K562 (cell line): ENCODE data around the gene YES1. TPM values are rescaled to one million over a fixed set of nuclear protein-coding genes. Genes with fewer than 3 reads are reported as not detected.

Experiments
- CREB1 ChIP-seq, 2 experiments: sonication (generic) in 1 of 2; formaldehyde crosslinking in 1 of 2; IDR thresholded peaks; 2 replicates each; pipeline versions ENCODE4 v1.6.1 to v1.8.0; 2012 to 2022; ENCODE audit warnings: inconsistent platforms in 1 of 2, mild to moderate bottlenecking in 1 of 2, missing genetic modification reagents in 1 of 2, moderate library complexity in 1 of 2
- CREB3L1 ChIP-seq: fragments of 450-650 bp; IDR thresholded peaks from 2 replicates; pipeline ENCODE4 v1.6.1; 2014; ENCODE audit warnings: low read depth, mild to moderate bottlenecking, moderate library complexity, borderline replicate concordance
- CXXC5 ChIP-seq: fragments of 250-450 bp; sonication (Bioruptor Pico); IDR thresholded peaks from 2 replicates; pipeline ENCODE4 v1.8.0; 2022; ENCODE audit warnings: inconsistent platforms, mild to moderate bottlenecking, moderate library complexity
- DEAF1 ChIP-seq: fragments of 450-650 bp; formaldehyde crosslinking; IDR thresholded peaks from 2 replicates; pipeline ENCODE4 v1.4.0; 2020; ENCODE audit warnings: mild to moderate bottlenecking, moderate library complexity
- MIER1 ChIP-seq: fragments of 450-650 bp; IDR thresholded peaks from 2 replicates; pipeline ENCODE4 v1.6.1; 2016; ENCODE audit warnings: antibody characterized with exemption, mild to moderate bottlenecking, low read depth
- MXD1 ChIP-seq: fragments of 250-450 bp; sonication (Bioruptor Pico); IDR thresholded peaks from 2 replicates; pipeline ENCODE4 v1.8.0; 2021; ENCODE audit warnings: borderline replicate concordance, mild to moderate bottlenecking, moderate library complexity; ENCODE audit not compliant: poor library complexity, severe bottlenecking
- NFRKB ChIP-seq: fragments of 450-650 bp; IDR thresholded peaks from 2 replicates; pipeline ENCODE4 v1.6.1; 2016; ENCODE audit warnings: low read depth
- NKRF ChIP-seq: fragments of 450-650 bp; IDR thresholded peaks from 2 replicates; pipeline ENCODE4 v1.6.1; 2016; ENCODE audit warnings: borderline replicate concordance
- RAD21 ChIP-seq, 2 experiments: fragments of 250-450 bp in 1 of 2; fragments of 450-650 bp in 1 of 2; sonication (Bioruptor Pico) in 1 of 2; formaldehyde crosslinking in 1 of 2; IDR thresholded peaks in 1 of 2; conservative IDR thresholded peaks in 1 of 2; 2 replicates each; pipeline versions ENCODE4 v1.4.0 to v1.8.0; 2020 to 2022; ENCODE audit warnings: mild to moderate bottlenecking in 2 of 2, moderate library complexity in 1 of 2
- RFX5 ChIP-seq: IDR thresholded peaks from 2 replicates; pipeline ENCODE4 v1.6.1; 2011; ENCODE audit warnings: low read depth, mild to moderate bottlenecking, improper control_type of control experiment, low read length
- ZNF12 ChIP-seq: sonication (generic); formaldehyde crosslinking; IDR thresholded peaks from 2 replicates; pipeline ENCODE4 v1.4.0; 2020; ENCODE audit warnings: mild to moderate bottlenecking, missing genetic modification reagents
- ZNF24 ChIP-seq: fragments of 450-650 bp; IDR thresholded peaks from 2 replicates; pipeline ENCODE4 v1.6.1; 2016
- ZNF436 ChIP-seq: fragments of 250-450, 450-650 bp; sonication (Bioruptor Pico); formaldehyde crosslinking; IDR thresholded peaks from 2 replicates; pipeline ENCODE4 v1.7.0; 2020; ENCODE audit warnings: mild to moderate bottlenecking
- ZNF518B ChIP-seq: fragments of 250-450 bp; sonication (Bioruptor Pico); IDR thresholded peaks from 2 replicates; pipeline ENCODE4 v1.5.0; 2021; ENCODE audit warnings: mild to moderate bottlenecking, moderate library complexity
- ZNF699 ChIP-seq: fragments of 250-450 bp; sonication (Bioruptor Pico); IDR thresholded peaks from 2 replicates; pipeline ENCODE4 v1.8.0; 2021; ENCODE audit warnings: mild to moderate bottlenecking, moderate library complexity; ENCODE audit not compliant: insufficient replicate concordance
- ZSCAN29 ChIP-seq: fragments of 450-650 bp; IDR thresholded peaks from 2 replicates; pipeline ENCODE4 v1.6.1; 2017
- polyA plus RNA-seq, 8 experiments: library from polyadenylated mRNA; depleted of rRNA in 4 of 8; stranded (reverse) in 5 of 8; unstranded in 3 of 8; fragments of >200 nt; fragmentation: Nextera tagmentation in 2 of 8; fragmentation: Illumina TruSeq in 1 of 8; extraction: Ambion mirVana in 2 of 8; extraction: Trizol in 1 of 8; gene quantifications; 2 replicates each; pipeline versions ENCODE4 v1.2.1 to v1.2.3, GENCODE V29; 2011 to 2014; ENCODE audit warnings: inconsistent platforms in 1 of 8, missing spikeins in 1 of 8
- total RNA-seq, 7 experiments: library from RNA; depleted of rRNA in 6 of 7; stranded (reverse); fragments of >200 nt in 6 of 7; fragmentation: Illumina TruSeq in 2 of 7; extraction: Trizol in 2 of 7; gene quantifications; 2 replicates each; pipeline versions ENCODE4 v1.2.1 to v1.2.3, GENCODE V29; 2011 to 2021; ENCODE audit warnings: low replicate concordance in 1 of 7

Gene YES1
- total and polyA plus RNA-seq, 9 of the 15 experiments (the other 6 are each of a cell fraction or from before 2014, with no cell fraction given): 37.2 to 115 (median 77.7) TPM

GRCh38 chr18:814300-815084, 2.5 kb upstream of the YES1 start (continued):
- TF ChIP-seq DEAF1 (CRISPR knock-in tag) (no peak), CREB1 (IDR thresholded peaks at IDR 0.05) (peak; percentile 47; the same call in 1 of the 2 replicates), CREB1 (CRISPR knock-in tag; IDR thresholded peaks at IDR 0.05) (no peak), ZNF699 (CRISPR knock-in tag) (no peak), RAD21 (CRISPR knock-in tag; conservative IDR thresholded peaks at IDR 0.05 in 1 of 2, IDR thresholded peaks at IDR 0.05 in 1 of 2) (peak in 1 of 2 experiments; percentile 46; a peak in 2 of 4 replicates), ZNF12 (no peak), RFX5 (no peak), MIER1 (no peak), ZNF436 (no peak), ZSCAN29 (peak; percentile 56; the same call in 1 of the 2 replicates), ZNF518B (CRISPR knock-in tag) (no peak), NFRKB (peak; percentile 74), NKRF (no peak; the same call in 1 of the 2 replicates), MXD1 (CRISPR knock-in tag) (no peak), ZNF24 (0 out of 2 replicates have a peak, but pooled peaks have one; percentile 7), CREB3L1 (peak; percentile 64; the same call in 1 of the 2 replicates), CXXC5 (CRISPR knock-in tag) (peak; percentile 71)
